Fibroblast of villous mesenchyme (primary cell): ENCODE data around the gene DNAJB8. TPM values are rescaled to one million over a fixed set of nuclear protein-coding genes. Genes with fewer than 3 reads are reported as not detected.

ENCODE experiments used
- DNase-seq: peaks from one replicate; pipeline ENCODE4 v3.0.0-alpha.2; 2010; ENCODE audit warnings: low read depth
- H3K4me3 ChIP-seq: 2 replicates; pipeline ENCODE4 v1.5.1; 2011; ENCODE audit warnings: low read depth, mild to moderate bottlenecking, low read length
- total RNA-seq: library from RNA; depleted of rRNA; stranded (reverse); fragments of >200 nt; gene quantifications from 2 replicates; pipeline ENCODE4 v1.2.3, GENCODE V29; 2012
- TF ChIP-seq, protein P1 (sequence below): IDR thresholded peaks from 2 replicates; pipeline ENCODE4 v1.5.1; 2012; ENCODE audit warnings: low read depth, mild to moderate bottlenecking, low read length; ENCODE audit not compliant: insufficient read depth

The DNAJB8 gene
- total RNA-seq, 1 donor, result not detected

- DNase-seq, result no peak
- TF ChIP-seq, protein P1, sequence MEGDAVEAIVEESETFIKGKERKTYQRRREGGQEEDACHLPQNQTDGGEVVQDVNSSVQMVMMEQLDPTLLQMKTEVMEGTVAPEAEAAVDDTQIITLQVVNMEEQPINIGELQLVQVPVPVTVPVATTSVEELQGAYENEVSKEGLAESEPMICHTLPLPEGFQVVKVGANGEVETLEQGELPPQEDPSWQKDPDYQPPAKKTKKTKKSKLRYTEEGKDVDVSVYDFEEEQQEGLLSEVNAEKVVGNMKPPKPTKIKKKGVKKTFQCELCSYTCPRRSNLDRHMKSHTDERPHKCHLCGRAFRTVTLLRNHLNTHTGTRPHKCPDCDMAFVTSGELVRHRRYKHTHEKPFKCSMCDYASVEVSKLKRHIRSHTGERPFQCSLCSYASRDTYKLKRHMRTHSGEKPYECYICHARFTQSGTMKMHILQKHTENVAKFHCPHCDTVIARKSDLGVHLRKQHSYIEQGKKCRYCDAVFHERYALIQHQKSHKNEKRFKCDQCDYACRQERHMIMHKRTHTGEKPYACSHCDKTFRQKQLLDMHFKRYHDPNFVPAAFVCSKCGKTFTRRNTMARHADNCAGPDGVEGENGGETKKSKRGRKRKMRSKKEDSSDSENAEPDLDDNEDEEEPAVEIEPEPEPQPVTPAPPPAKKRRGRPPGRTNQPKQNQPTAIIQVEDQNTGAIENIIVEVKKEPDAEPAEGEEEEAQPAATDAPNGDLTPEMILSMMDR, result no peak
- H3K4me3 ChIP-seq, result no peak overlapping the region
Measured at GRCh38 chr3:128449111-128449638, 17.5 kb downstream of the DNAJB8 start.

DNA sequence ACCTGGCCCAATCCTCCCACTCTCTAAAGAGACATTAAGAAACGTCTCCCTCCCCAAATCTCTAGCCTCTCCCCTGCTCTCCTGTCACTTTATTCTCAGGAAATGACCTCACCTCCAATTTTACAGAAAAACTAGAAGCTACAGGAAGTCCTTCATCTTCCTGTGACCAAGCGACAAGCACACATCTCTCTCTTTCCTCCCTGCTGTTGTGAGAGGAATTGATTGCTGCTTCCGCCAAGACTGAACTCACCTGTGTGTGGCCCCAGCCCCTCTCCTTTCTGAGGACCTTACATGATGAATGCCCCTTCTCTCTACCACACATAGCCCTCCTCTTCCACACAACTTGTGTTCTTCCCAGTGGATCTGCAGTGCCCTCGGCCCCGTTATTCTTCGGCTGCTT, 18.2 kb downstream of the DNAJB8 start:
- H3K4me3 ChIP-seq, result no peak overlapping the region
- TF ChIP-seq, protein P1, result no peak
- no peak for DNase-seq

DNA sequence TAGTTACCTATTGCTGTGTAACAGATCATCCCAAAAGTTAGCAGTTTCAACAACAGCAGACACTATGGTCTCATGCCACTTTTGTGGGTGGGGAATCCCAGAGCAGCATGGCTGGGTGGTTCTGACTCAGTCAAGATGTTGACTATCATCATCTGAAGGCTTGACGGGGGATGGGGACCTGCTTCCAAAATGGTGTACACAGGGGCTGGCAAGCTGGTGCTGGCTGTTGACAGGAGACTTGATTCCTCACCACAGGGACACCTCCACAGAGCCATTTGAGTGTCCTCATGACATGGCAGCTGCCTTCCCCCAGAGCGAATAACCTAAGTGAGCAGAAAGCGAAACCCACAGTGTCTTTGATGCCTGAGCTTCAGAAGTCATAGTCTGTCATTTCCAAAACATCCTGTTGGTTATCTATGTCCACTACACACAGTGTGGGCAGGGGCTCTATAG, 19.1 kb downstream of the DNAJB8 start:
- DNase-seq, result no peak
- TF ChIP-seq, protein P1, result no peak
- H3K4me3 ChIP-seq, result no peak overlapping the region

GRCh38 chr3:128446821-128447220, 19.9 kb downstream of the DNAJB8 start:
- TF ChIP-seq, protein P1, result no peak
- DNase-seq, result no peak
- H3K4me3 ChIP-seq, result no peak overlapping the region

DNA sequence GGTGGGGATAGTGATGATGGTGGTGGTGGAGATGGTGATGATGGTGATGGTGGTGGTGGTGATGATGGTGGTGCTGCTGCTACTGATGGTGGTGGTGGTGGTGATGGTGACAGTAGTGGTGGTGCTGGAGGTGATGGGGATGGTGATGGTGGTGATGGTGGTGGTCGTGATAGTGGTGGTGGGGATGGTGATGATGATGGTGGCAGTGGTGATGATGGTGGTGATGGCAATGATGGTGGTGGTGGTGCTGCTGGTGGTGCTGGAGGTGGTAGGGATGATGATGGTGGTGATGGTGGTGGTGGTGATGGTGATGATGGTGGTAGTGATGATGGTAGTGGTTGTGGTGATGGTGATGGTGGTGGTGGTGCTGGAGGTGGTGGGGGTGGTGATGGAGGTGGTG, 21.3 kb downstream of the DNAJB8 start:
- H3K4me3 ChIP-seq, result no peak overlapping the region
- TF ChIP-seq, protein P1, result no peak

GRCh38 chr3:128443771-128444170, 22.9 kb downstream of the DNAJB8 start:
- no peak overlapping the region for H3K4me3 ChIP-seq
- no peak for DNase-seq
- TF ChIP-seq, protein P1, result no peak

More for the DNA sequence above, 21.3 kb downstream of the DNAJB8 start:
- DNase-seq, result no peak

DNA sequence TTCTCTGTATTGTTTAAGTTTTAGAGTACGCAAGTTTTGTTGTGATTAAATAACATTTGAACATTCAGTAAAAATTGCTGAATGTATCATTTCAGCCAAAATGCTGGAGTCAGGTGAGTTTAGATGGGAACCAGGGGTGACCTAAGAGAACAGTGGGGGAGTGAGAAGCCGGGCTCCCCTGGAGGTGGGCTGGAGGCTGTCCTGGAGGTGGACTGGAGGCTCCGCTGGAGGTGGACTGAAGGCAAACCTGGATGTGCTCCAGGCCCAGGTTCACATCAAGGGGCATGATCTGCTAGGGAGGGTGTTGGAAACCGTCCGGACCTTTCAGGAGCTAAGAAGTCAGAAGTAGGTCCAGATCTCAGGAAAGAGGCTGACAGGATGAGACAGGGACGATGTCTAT, 23.7 kb downstream of the DNAJB8 start:
- no peak overlapping the region for H3K4me3 ChIP-seq
- DNase-seq, result no peak
- TF ChIP-seq, protein P1, result no peak
